GM21717 (cell line): ENCODE data around the gene ZFAND3.

Experiments
- ATAC-seq: cut with Tn5 transposase; IDR thresholded peaks from one replicate; pipeline ENCODE4 v1.9.1; 2021; ENCODE audit warnings: mild to moderate bottlenecking, moderate library complexity; ENCODE audit not compliant: unreplicated experiment

ZFAND3 gene

GRCh38 chr6:37826188-37826587, 6.7 kb downstream of the ZFAND3 start:
- no peak for ATAC-seq

- no peak for ATAC-seq
Observed at GRCh38 chr6:37826993-37827392, 7.5 kb downstream of the ZFAND3 start.

GRCh38 chr6:37827603-37828265, 8.2 kb downstream of the ZFAND3 start:
- ATAC-seq, result no peak

DNA sequence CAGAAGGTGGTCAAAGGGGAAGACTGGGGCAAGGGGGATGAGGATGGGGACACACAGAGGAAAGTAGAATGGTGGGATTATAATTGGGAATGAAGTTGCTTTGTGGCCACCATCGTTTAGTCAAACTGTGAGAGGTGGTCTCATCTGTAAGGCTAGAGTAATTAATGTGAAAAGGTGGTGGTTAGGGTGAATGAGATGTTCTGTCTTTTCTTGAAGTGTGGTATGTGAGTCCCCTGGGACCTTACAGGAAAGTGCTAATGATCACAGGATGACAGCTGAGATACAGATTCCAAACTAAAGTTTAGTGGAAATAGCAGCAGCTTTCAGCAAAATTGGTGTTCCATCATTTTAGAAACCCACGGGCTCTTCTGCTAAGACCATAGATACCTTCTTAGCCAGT, 10.7 kb downstream of the ZFAND3 start:
- no peak for ATAC-seq

DNA sequence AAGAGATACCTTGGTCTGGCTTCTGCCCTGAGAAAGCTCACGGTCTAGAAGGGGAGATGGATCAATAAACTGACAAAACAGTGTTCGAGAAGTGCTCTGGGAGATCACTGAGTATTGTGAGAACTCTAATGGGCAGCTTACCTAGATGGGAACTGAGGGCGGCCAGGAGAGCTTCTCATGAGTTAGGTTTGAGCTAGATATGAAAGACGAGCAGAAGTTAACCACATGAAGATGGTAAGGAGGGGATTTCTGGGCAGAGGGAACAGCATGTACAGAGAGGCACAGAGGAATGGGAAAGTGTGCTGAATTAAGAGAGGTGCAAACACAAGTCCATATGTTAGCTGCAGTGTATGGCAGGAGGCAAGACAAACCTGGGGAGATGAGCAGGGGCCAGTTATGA, 11.9 kb downstream of the ZFAND3 start:
- no peak for ATAC-seq

DNA sequence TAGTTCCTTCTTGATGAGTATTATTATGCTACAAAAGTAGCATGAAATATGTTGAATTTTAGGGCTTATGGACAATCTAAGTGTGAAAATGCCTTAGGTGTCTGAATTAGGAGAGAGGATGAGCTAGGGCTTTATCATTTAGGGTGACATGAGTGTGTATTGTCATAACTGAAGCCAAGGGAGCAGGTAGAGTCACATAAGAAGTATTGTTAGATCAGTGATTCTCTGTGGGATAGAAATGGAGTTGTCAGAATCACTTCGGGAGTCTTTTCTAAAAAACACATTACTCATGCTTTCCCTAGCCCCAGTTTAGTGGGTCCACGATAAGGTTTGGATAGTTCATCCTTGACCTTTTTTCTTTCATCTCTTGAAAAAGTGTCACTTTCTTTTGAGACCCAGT, 16.4 kb downstream of the ZFAND3 start:
- ATAC-seq, result no peak

GRCh38 chr6:37838219-37838921, 18.8 kb downstream of the ZFAND3 start:
- no peak for ATAC-seq

- ATAC-seq, result no peak
Observed at GRCh38 chr6:37840143-37840939, 20.8 kb downstream of the ZFAND3 start.

- no peak for ATAC-seq
Observed at GRCh38 chr6:37840940-37841300, 21.4 kb downstream of the ZFAND3 start.

DNA sequence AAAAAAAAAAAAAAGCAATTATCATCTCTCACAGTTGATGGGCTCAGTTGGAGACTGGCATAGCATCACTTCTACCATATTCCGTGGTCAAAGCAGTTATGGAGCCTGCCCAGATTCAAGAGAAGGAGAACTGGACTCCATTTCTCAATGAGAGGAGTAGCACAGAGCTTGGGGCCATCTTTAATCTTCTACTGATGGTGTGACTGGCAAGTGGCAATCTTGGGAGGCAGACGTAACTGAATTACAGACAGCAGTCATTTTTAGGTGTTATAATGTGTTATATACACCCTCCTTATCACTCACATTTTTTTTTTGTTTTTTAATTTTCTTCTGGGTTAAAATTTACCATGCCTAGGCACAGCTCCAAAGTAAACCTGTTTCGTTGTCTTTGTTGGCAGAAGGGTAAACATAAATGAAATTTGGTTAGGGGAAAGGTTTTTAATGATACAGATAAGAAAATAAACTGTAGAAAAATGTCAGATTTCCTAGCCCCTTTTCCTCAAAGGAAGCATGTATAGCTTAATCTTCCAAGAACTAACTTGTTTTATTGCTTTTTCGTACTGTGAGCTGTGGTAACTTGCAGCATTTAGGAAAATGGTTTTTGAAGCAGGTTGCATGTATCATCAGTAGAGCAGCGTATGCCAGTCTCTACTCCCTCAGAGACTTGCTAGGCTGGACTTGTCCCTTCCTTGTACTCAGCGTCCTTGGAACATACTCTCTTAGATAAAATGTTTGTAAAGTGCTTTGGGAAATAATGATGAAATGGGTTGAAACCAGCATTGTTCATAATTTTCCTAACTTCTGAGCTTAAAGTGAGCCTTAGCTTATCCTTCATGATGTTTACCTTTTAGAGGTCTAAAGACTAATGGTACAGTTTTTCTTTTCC, 25.7 kb downstream of the ZFAND3 start:
- ATAC-seq, result no peak

GRCh38 chr6:37845930-37846329, 26.4 kb downstream of the ZFAND3 start:
- no peak for ATAC-seq

DNA sequence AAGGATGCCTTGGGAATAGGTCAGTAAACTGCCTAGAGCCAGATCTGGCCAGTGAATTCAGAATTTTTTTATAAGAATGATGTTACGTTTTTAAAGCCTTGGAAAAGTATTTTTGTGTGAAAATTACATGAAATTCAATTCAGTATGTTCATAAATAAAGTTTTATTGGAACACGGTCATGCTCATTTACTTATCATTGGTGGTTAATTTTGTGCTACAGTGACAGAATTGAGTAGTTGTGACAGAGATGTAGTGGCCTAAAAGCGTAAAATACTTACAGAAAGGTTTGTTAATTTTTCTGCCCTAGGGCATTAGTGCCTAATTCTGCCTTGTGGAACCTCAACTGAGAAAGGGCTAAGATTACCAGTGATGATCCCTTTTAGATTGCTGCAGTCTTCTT, 28.2 kb downstream of the ZFAND3 start:
- ATAC-seq, result no peak

DNA sequence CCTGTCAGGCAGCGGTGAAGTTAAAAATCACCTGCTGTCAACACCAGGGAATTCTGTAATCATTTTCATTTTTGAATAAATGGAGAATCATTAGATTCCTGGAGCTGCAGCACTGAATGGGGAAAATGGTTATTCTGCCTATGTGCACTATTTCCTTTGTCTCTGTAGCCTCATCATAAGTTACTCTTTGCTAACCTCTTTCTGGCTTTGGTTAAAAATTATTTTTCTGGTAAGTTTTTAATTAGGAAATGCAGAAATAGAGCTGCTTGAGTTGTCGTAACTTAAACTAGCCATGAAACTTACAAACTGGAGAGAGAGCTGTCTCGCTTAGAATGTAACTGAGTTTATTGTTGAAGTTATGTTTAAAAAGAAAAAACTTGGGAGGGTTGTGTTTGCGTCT, 28.8 kb downstream of the ZFAND3 start:
- ATAC-seq, result no peak

- no peak for ATAC-seq
Observed at GRCh38 chr6:37850260-37850659, 30.7 kb downstream of the ZFAND3 start.

- no peak for ATAC-seq
Observed at GRCh38 chr6:37850728-37851285, 31.3 kb downstream of the ZFAND3 start.

- no peak for ATAC-seq
Observed at GRCh38 chr6:37851997-37852524, 32.5 kb downstream of the ZFAND3 start.

DNA sequence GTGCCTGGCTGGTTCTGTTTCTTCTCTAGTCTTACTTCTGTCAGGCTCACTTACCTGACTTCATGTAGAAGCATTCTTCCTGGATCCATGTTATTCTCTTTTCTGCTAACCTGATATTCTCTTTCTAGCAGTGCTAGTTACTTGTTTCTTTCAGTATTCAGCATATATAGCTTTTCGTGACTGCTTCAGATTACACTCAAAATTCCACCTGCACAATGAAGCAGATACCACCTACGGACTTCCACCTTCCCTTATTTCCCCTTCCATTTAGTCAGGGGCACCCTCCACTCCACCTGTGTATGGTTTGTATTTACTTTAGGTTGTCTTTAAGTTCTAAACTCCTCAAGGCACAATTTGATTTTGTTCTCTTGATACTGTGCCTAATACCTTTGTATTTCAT, 36.8 kb downstream of the ZFAND3 start:
- ATAC-seq, result no peak

DNA sequence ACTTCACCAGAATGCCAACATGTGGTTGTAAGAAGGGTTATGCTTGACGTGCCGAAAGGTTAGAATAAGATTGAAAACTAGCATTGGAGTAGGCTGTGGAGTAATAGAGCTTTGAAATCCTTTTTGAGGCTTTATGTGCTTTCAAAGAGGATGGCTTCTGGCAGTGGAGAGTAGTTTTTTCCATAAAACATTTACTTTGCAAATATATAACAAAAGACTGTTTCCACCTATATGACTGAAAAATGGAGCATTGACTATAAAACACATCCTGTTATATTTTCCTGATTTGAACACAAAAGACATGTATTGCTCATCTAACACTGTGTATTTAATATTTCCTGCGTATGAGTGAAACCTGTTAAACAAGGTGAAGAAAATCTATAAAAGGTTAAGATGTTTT, 38.8 kb downstream of the ZFAND3 start:
- no peak for ATAC-seq

DNA sequence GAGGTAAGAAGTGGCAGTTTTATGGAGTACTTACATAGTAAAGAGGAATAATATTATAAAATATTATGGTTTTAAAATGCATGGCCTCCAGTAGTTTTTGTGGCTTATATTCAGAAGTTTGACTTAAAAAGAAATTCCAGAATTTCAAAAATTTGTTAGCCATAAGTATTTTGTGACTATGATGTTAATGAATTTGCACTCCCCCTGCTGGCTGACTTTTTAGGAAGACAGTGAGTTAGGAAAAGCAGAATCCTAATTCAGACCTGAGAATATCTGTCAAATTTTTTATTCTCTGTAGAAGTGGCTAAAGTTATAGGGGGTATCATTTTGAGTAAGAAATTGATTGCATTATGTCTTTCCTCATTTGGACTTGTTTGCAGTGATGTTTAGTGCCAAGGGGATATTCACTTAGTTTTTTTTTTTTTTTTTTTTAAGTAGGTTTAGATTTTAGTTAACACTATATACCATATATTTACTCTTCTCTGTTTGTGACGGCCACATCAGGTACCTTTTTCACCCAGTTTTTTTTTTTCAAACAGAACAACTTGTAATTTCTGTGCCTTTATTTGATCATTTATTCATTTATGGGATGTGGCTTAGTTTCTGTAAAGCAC, 40.8 kb downstream of the ZFAND3 start:
- ATAC-seq, result no peak

DNA sequence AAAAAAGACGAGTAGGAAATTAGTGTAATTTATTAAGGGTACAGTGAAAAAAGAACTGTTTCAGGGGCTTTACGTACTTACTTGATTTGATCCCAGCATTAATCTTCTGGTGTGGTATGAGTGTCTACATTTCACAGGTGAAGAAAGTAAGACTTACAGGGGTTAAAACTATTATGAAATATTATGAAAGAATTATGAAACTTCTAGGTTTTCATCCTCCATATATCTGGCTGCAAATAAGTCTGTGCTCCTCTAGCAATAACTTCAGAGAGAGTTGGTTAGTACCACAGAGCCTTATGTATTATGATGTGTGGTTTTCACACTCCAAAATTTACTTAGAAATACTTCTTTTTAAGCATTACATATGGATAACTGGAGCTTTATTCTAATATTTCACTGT, 41.9 kb downstream of the ZFAND3 start:
- no peak for ATAC-seq
